GM19372 (cell line): ENCODE results near the gene MEX3C.

ENCODE experiments used
- ATAC-seq: cut with Tn5 transposase; IDR thresholded peaks from one replicate; pipeline ENCODE4 v1.9.1; 2021; ENCODE audit warnings: mild to moderate bottlenecking, low read depth, moderate library complexity; ENCODE audit not compliant: unreplicated experiment

Gene MEX3C

GRCh38 chr18:51192026-51192425 is 5.5 kb downstream of the MEX3C start:
- no peak for ATAC-seq

DNA sequence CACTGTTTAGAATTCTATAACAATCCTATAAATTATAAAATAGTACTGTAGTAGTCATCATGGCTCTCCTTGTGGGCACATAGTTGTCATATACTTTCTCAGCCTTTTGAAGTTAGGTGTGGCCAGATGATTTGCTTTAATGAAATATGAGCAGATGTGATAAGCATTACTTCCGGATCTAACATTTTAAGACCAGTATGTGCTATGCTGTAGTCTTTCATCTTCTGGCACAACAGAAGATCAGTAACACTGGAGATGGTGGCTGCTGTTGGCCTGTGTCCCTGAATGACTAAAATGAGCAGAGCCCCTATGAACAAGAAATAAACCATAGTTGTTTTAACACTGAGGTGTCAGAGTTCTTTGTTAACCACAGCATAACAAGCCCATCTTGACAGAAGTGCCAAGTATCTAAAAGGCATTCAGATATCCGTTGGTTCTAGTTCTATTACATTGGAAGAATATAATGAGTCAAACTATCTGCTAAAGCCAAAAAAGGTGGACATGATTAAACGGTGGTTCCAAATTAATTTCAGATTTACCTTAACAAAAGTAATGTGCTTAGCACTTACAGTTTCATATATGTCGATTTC is 6.3 kb downstream of the MEX3C start:
- no peak for ATAC-seq

GRCh38 chr18:51190000-51190399 is 7.5 kb downstream of the MEX3C start:
- ATAC-seq: no peak

DNA sequence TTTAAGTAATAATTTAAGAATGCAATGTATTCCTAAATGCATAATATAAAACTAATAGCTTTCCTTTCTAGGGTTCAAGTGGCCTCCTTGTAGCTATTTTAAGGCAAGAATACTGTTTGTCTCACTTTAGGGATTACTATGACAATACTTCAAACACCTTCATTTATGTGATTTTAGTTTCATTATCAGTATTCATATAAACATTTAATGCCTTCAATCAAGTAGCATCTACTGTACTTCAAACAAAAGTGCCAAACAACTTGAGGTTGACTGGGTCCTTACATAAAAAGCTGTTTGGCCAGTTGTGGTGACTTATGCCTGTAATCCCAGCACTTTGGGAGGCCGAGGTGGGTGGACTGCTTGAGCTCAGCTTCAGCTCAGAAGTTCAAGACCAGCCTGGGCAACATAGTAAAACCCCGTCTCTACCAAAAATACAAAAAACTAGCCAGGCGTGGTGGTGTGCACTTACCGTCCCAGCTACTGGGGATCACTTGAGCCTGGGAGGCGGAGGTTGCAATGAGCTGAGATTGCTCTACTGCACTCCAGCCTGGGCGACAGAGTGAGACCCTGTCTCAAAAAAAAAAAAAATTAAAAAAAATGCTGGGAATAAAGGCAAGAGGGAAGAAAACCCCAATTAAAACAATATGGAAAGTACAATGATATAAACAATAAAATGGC is 9.3 kb downstream of the MEX3C start:
- ATAC-seq: peak; percentile 49

GRCh38 chr18:51185075-51185474 is 12.4 kb downstream of the MEX3C start:
- ATAC-seq: no peak

DNA sequence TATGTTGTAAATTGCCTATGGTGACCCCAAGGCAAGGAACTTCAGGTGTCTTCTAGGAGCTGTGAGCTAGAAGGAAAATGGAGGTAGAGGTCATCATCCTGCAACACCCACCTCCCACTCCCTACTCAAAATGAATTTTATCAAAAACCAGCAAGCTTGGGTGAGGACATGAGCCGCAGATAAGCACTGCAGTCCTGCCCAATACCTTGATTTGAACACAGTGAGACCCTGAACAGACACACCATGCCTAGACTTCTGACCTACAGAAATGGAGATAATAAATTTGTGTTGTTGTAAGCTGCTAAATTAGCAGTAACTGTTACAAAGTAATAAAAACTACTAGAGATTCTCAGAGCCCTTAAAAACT is 13.4 kb downstream of the MEX3C start:
- no peak for ATAC-seq

DNA sequence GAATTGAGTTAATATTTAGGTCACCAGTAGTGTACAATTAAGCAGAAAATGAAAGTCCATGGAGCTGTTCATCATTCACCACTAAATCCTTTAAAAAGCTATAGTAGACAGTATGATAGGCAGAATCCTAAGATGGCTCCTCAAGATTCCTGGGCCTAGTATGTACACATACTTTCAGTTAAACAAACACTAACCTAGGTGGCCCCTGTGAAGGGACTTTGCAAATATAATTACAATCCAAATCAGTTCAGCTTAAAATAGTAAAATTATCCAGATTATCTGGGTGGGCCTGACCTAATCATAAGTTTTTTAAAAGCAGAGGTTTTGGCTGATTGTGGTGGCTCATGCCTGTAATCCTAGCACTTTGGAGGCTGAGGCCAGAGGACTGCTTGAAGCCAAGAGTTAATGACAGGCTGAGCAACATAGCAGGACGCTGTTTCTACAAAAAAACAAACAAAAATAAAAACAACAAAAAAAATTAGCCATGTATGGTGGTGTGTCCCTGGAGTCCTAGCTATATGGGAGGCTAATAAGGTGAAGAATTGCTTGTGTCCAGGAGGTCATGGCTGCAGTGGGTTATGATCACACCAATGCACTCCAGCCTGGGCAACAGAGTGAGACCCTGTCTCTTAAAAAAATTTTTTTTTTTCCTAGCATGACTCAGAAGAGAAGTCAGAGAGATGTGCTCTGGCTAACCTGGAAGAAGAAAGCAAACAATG is 13.9 kb downstream of the MEX3C start:
- ATAC-seq: no peak

- no peak for ATAC-seq
Observed at GRCh38 chr18:51182824-51183223, 14.7 kb downstream of the MEX3C start.

GRCh38 chr18:51171625-51172259 is 25.7 kb downstream of the MEX3C start:
- ATAC-seq: peak; percentile 3

DNA sequence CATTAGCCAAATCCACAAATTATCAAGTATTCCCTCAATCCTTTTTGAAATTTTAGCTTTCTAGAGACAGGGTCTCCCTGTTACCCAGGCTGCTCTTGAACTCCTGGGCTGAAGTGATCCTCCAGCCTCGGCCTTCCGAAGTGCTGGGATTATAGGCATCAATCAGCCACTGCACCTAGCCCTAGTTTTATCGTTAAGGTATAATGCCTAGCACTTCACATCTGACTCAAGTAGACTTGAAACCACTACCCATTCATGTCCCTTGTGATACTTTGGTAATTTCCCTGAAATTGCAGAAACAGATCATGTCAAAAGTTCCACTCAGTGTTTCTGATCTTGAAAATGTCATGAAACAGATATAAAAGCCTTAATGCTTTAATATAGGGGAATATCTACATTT is 26.3 kb downstream of the MEX3C start:
- peak; percentile 52 for ATAC-seq

DNA sequence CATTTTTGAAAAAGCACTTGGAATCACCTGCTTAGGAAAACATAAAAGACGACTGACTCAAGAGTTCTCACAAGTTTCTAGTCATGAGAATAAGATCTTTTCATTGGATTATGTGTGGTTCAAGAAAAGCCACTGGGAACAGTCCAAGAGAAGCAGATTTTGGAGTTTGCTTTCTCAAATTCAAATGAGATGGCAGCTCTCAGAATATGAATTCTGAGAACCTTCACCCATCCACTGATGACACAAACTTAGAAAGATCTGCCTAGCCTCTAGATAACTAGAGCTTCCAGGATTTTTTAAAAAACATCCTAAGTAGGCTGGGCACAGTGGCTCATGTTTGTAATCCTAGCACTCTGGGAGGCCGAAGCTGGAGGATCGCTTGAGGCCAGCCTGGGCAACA is 26.8 kb downstream of the MEX3C start:
- no peak for ATAC-seq

GRCh38 chr18:51169731-51170130 is 27.8 kb downstream of the MEX3C start:
- ATAC-seq: no peak

DNA sequence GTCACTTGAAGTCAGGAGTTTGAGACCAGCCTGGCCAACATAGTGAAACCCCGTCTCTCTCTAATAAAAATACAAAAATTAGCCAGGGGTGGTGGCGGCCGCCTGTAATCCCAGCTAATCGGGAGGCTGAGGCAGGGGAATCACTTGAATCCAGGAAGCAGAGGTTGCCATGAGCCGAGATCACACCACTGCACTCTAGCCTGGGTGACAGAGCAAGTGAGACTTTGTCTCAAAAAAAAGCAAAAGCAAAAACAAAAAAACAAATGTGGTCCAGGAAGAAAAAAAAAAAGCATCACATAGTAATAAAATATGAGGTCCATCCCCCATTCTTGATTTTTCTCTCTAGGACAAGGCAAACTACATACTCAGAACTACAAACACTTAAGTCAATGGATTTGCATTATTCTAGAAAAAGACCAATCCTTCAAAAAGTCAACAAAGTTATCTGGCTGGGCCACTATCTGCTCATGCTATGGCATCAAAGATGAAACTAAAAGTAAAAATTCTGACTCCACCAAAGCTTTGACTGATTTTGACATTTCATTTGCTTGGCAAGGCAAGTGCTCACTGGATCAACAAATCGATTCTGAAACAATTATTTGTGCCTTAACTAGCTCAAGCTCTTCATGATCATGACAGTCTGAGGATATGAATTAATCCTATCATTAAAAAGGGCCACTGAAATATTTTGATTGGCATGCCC is 28.4 kb downstream of the MEX3C start:
- no peak for ATAC-seq

- no peak for ATAC-seq
Observed at GRCh38 chr18:51168026-51168742, 29.3 kb downstream of the MEX3C start.

GRCh38 chr18:51165296-51165695 is 32.2 kb downstream of the MEX3C start:
- ATAC-seq: no peak

GRCh38 chr18:51164761-51165281 is 32.7 kb downstream of the MEX3C start:
- no peak for ATAC-seq

GRCh38 chr18:51164342-51164741 is 33.1 kb downstream of the MEX3C start:
- ATAC-seq: no peak

- no peak for ATAC-seq
Observed at GRCh38 chr18:51163543-51163942, 33.9 kb downstream of the MEX3C start.

DNA sequence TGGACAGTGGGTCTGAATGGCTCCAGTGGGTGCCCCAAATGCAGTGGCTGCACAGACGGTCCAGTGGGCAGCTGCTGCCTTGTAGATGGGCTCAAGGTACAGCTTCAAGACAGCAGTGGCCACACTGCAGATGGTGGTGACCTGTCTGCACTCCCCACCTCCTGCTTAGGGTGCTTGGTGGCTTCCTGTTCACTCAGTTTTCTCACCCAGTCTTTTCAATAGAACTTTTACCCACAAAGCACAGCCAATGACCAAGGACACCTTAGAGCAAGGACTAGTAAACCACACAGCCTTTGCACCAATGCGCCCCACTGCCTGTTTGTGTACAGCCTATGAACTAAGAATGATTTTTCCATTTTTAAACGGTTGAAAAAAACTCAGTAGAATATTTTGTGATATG is 34.9 kb downstream of the MEX3C start:
- ATAC-seq: no peak

DNA sequence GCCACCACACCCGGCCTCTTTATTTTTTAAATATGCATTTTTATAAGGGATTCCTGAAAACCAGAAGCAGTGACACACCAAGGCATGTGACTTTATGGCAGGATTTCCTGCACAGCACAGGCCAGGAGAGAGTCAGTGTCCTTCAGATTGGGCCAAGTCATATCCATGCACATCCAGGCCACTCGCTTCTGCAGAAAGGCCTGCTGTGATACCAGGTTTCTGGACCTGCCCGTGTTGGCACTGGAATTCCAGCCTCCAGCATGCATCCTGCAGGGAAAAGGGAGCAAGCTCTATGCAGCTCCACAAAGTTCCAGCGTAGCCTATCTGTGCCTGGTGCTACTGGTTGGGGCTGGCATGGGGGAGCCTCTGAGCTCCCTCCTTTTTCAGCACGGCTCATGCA is 36.8 kb downstream of the MEX3C start:
- no peak for ATAC-seq
